Keratinocyte (primary cell): ENCODE measurements around the gene COA8. TPM values are rescaled to one million over a fixed set of nuclear protein-coding genes. Genes with fewer than 3 reads are reported as not detected.

Experiments
- DNase-seq: peaks from one replicate; pipeline ENCODE4 v3.0.0-alpha.2; 2011; ENCODE audit warnings: low read depth, missing footprints, low spot score
- FAIRE-seq: peaks from 2 replicates; lab custom pipeline; 2011; peaks lifted over from hg19 to GRCh38; lab: Jason Lieb, UNC
- H2AFZ ChIP-seq: 2 replicates; pipeline ENCODE4 v1.6.0; 2012; ENCODE audit warnings: low read length, control low read depth, inconsistent platforms; ENCODE audit not compliant: control insufficient read depth
- H3K27ac ChIP-seq: 2 replicates; pipeline ENCODE4 v1.5.1; 2011; ENCODE audit warnings: low read length; ENCODE audit not compliant: control insufficient read depth, insufficient read depth
- H3K27me3 ChIP-seq: 3 replicates; pipeline ENCODE4 v1.6.0; 2011; ENCODE audit warnings: low read length; ENCODE audit not compliant: control insufficient read depth, insufficient read depth; ENCODE audit errors: extremely low read depth
- H3K36me3 ChIP-seq, 2 experiments: 2 replicates in 1 of 2; 3 replicates in 1 of 2; pipeline ENCODE4 v1.5.1; 2011; ENCODE audit warnings: low read length in 2 of 2, mild to moderate bottlenecking in 1 of 2; ENCODE audit not compliant: control insufficient read depth in 2 of 2, insufficient read depth in 2 of 2; ENCODE audit errors: extremely low read depth in 1 of 2
- H3K4me1 ChIP-seq: 3 replicates; pipeline ENCODE4 v1.5.1; 2011; ENCODE audit warnings: low read length; ENCODE audit not compliant: control insufficient read depth, insufficient read depth; ENCODE audit errors: extremely low read depth
- H3K4me2 ChIP-seq: 3 replicates; pipeline ENCODE4 v1.6.0; 2011; ENCODE audit warnings: low read depth, low read length; ENCODE audit not compliant: control insufficient read depth, insufficient read depth; ENCODE audit errors: extremely low read depth
- H3K4me3 ChIP-seq, 3 experiments: fragments of 200-600 bp in 1 of 3; sonication (generic) in 1 of 3; 2 replicates in 2 of 3; 3 replicates in 1 of 3; pipeline ENCODE4 v1.5.1; 2011 to 2016; ENCODE audit warnings: low read length in 3 of 3, mild to moderate bottlenecking in 3 of 3, control low read depth in 2 of 3, inconsistent platforms in 1 of 3, low read depth in 1 of 3, mixed read lengths in 1 of 3, mixed run types in 1 of 3, moderate library complexity in 1 of 3; ENCODE audit not compliant: control insufficient read depth in 2 of 3, insufficient read depth in 2 of 3; ENCODE audit errors: extremely low read depth in 1 of 3
- H3K79me2 ChIP-seq: 2 replicates; pipeline ENCODE4 v1.6.0; 2012; ENCODE audit warnings: low read length; ENCODE audit not compliant: control insufficient read depth, insufficient read depth
- H3K9ac ChIP-seq: 3 replicates; pipeline ENCODE4 v1.6.0; 2011; ENCODE audit warnings: low read length; ENCODE audit not compliant: control insufficient read depth, insufficient read depth; ENCODE audit errors: extremely low read depth
- H3K9me1 ChIP-seq: 3 replicates; pipeline ENCODE4 v1.6.0; 2011; ENCODE audit warnings: low read length; ENCODE audit not compliant: control insufficient read depth, insufficient read depth; ENCODE audit errors: extremely low read depth
- H3K9me3 ChIP-seq: 2 replicates; pipeline ENCODE4 v1.5.1; 2012; ENCODE audit warnings: low read depth, low read length; ENCODE audit not compliant: control insufficient read depth
- H4K20me1 ChIP-seq: 3 replicates; pipeline ENCODE4 v1.6.0; 2011; ENCODE audit warnings: low read length; ENCODE audit not compliant: control insufficient read depth, insufficient read depth; ENCODE audit errors: extremely low read depth
- EZH2 ChIP-seq: IDR thresholded peaks from one replicate; pipeline ENCODE4 v1.6.1; 2012; ENCODE audit warnings: inconsistent platforms, mild to moderate bottlenecking, low read length, moderate library complexity
- dilution Hi-C: fragments of 300-500 bp; cut with MboI; formaldehyde crosslinking; loops from one replicate; pipeline ENCODE4 v1.7.0; 2020; ENCODE audit warnings: low sequenced_read_pairs; ENCODE audit not compliant: extremely low pct_ligation_motif_present
- polyA plus RNA-seq, 5 experiments: library from polyadenylated mRNA; depleted of rRNA in 3 of 5; stranded (reverse) in 3 of 5; stranded (forward) in 1 of 5; unstranded in 1 of 5; fragments of >200 nt; gene quantifications; 1 replicate in 1 of 5; 2 replicates in 3 of 5; 3 replicates in 1 of 5; pipeline versions ENCODE4 v1.2.1 to v1.2.3, GENCODE V29; 2011 to 2012; ENCODE audit warnings: missing spikeins in 2 of 5, low read depth in 1 of 5, low replicate concordance in 1 of 5
- TF ChIP-seq, protein P1 (sequence below), 3 experiments: IDR thresholded peaks in 1 of 3; conservative IDR thresholded peaks in 1 of 3; optimal IDR thresholded peaks in 1 of 3; 2 replicates in 2 of 3; 3 replicates in 1 of 3; pipeline versions ENCODE3 to v1.5.1; 2011; ENCODE audit warnings: low read length in 3 of 3, mild to moderate bottlenecking in 3 of 3, moderate library complexity in 2 of 3, control low read depth in 1 of 3, inconsistent platforms in 1 of 3; ENCODE audit not compliant: insufficient read depth in 2 of 3; ENCODE audit errors: extremely low read depth in 1 of 3

The COA8 gene
- polyA plus RNA-seq, 1 donor (not counting 4 experiments of a cell fraction or from before 2014, with no cell fraction given): 24.8 TPM

DNA sequence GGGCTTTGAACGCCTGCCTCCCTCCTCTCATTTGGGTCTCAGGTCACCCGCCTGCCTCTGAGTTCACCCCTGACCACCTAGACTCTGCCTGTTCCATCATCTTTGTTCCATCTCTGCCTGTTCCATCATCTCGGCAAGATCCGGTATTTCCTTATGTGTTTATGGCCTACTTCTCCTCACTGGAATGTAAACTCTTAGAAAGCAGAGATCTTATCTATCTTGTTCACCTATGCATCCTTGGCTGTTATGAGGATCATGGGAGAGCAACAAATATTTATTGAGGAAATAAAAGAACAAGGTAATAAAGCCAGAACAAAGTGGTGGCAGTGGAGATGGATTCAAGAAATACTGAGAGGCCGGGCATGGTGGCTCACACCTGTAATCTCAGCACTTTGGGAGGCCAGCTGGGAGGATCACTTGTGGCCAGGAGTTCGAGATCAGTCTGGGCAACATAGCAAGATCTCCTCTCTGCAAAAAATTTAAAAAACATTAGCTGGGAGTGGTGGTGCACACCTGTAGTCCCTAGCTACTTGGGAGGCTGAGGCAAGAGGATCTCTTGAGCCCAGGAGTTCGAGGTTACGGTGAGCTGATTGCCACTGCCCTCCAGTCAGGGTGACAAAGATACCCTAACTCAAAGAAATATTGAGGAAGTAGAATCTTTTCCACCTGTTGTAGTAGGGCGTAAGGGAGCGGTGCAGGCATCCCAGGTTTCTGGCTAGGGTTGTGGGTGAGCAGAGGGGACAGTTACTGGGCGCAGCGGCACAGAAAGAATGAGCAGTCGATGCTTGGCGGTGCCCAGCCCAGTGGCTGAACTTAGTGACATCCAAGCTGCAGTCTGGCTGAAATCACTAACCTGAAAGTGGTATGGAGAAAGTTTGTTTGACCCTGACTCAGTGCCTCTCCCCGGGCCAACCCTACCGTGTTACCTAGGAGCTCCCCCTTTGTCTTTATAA lies 64.6 kb downstream of the COA8 start:
- Histone ChIP-seq H3K4me2 (peak overlapping the region; percentile 94), H3K4me3 (peak overlapping the region in 1 of 3 experiments; percentile 4), H3K79me2 (peaks cover 34% of the 10 kb centered on the region), H3K27ac (peak overlapping the region; percentile 97), H2AFZ (no peak overlapping the region), H3K36me3 (peaks cover 0 to 2% of the 10 kb centered on the region in 2 experiments), H3K9me1 (no peaks in the 10 kb centered on the region), H3K27me3 (no peaks in the 10 kb centered on the region), H3K9ac (peak overlapping the region; percentile 97), H3K4me1 (peaks cover 32% of the 10 kb centered on the region), H3K9me3 (no peaks in the 10 kb centered on the region), H4K20me1 (peaks cover 10% of the 10 kb centered on the region)
- dilution Hi-C loops: no loop called here
- TF ChIP-seq EZH2: no peak
- TF ChIP-seq, protein P1, sequence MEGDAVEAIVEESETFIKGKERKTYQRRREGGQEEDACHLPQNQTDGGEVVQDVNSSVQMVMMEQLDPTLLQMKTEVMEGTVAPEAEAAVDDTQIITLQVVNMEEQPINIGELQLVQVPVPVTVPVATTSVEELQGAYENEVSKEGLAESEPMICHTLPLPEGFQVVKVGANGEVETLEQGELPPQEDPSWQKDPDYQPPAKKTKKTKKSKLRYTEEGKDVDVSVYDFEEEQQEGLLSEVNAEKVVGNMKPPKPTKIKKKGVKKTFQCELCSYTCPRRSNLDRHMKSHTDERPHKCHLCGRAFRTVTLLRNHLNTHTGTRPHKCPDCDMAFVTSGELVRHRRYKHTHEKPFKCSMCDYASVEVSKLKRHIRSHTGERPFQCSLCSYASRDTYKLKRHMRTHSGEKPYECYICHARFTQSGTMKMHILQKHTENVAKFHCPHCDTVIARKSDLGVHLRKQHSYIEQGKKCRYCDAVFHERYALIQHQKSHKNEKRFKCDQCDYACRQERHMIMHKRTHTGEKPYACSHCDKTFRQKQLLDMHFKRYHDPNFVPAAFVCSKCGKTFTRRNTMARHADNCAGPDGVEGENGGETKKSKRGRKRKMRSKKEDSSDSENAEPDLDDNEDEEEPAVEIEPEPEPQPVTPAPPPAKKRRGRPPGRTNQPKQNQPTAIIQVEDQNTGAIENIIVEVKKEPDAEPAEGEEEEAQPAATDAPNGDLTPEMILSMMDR (optimal IDR thresholded peaks at IDR 0.05 in 1 of 3, IDR thresholded peaks at IDR 0.05 in 1 of 3, conservative IDR thresholded peaks at IDR 0.05 in 1 of 3; ENCODE audit: extremely low read depth in 1 of 3, insufficient read depth in 2 of 3, low read length in 3 of 3): no peak
- DNase-seq (no peak), FAIRE-seq (no peak)

DNA sequence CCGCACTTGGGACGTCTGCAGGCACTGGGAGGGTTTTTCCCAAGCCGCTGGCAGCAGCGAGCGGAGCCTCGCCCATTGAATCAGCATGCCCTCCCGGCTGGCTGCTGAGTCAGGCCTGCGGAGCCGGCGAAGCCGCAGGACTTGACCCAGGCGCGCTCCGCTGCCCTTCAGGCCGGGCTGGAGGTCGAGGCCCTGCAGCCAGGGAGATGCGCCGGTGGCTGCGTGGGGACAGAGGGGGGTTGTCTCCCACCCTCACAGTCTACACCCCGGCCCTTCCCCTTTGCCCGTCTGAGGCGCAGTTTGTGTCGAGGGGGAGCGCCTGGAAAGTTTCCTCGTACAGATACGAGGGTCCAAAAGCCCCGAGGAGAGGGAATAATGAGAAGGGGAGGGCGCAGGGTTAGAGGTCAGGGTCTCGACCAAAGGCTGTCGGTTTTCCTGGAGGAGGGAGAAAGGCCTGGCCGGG lies 65.5 kb downstream of the COA8 start:
- Histone ChIP-seq H2AFZ (peak overlapping the region; percentile 79), H3K4me3 (peak overlapping the region; percentile 88 to 98 (median 97)), H3K4me2 (peak overlapping the region; percentile 94), H3K9ac (peak overlapping the region; percentile 97), H3K9me1 (no peaks in the 10 kb centered on the region), H3K27ac (peak overlapping the region; percentile 97), H3K27me3 (no peaks in the 10 kb centered on the region), H3K9me3 (no peaks in the 10 kb centered on the region), H3K36me3 (peaks cover 0 to 2% of the 10 kb centered on the region in 2 experiments), H4K20me1 (peaks cover 13% of the 10 kb centered on the region), H3K4me1 (peaks cover 32% of the 10 kb centered on the region), H3K79me2 (peaks cover 43% of the 10 kb centered on the region)
- TF ChIP-seq EZH2: no peak
- TF ChIP-seq, protein P1 (optimal IDR thresholded peaks at IDR 0.05 in 1 of 3, IDR thresholded peaks at IDR 0.05 in 1 of 3, conservative IDR thresholded peaks at IDR 0.05 in 1 of 3; ENCODE audit: extremely low read depth in 1 of 3, insufficient read depth in 2 of 3, low read length in 3 of 3): no peak
- no peak for DNase-seq
- dilution Hi-C loops: no loop called here
- peak; percentile 48 for FAIRE-seq
